Thyroid gland (tissue), 4 donors: Measurements from ENCODE around the gene IL17RC.

Experiments used
- CTCF ChIP-seq, 6 experiments: fragments of 200-600 bp in 3 of 6; fragments of 450-650 bp in 3 of 6; sonication (generic) in 3 of 6; IDR thresholded peaks; one replicate each; pipeline ENCODE4 v1.5.1; 2016 to 2019; ENCODE audit warnings: antibody characterized with exemption in 6 of 6, mild to moderate bottlenecking in 2 of 6, inconsistent platforms in 1 of 6, moderate library complexity in 1 of 6
- POLR2A ChIP-seq, 2 donors: fragments of 450-650 bp; IDR thresholded peaks; one replicate each; pipeline ENCODE4 v1.6.1; 2017; ENCODE audit warnings: antibody characterized with exemption in 2 of 2, mild to moderate bottlenecking in 2 of 2, moderate library complexity in 1 of 2

- TF ChIP-seq POLR2A (IDR thresholded peaks at IDR 0.05) (no peak), CTCF (IDR thresholded peaks at IDR 0.05) (no peak)
Measured at GRCh38 chr3:9966841-9967240, 49.9 kb downstream of the IL17RC start.
